ENCODE data around the gene ZEB2.

DNA sequence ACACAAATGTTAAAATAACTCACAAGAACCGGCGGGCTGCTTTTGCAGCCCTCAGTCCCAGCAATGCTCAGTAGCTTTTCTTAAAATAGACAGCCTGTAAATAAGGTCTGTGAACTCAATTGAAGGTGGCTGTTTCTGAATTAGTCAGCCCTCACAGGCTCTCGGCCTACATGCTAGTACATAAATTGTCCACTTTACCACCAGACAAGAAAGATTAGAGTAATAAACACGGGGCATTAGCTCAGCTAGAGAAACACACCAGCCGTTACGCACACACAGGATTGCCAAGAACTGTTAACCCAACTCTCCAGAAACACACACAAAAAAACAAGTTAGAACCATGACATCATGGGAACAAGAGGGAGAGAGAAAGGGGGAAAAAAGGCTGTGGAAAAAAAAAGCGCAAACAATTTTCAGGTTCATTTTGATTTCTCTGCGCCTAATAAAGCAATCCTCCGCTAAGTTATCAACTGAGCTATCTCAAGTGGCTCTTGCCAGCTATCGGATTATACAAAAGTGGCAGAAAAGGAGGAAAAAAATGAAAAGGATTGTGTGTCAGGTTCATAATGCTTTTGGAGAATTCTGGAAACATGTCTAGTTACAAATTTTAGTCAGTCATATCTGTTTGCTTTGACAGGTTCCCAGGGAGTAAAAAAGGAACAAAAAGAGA is 89.1 kb downstream of the ZEB2 start:
- TF ChIP-seq SP4 (CRISPR knock-in tag; IDR thresholded peaks at IDR 0.05) (no peak), MNT (IDR thresholded peaks at IDR 0.05) (no peak), CTCF (CRISPR knock-in tag; IDR thresholded peaks at IDR 0.05) (no peak), ZNF30 (CRISPR knock-in tag; IDR thresholded peaks at IDR 0.05) (no peak), U2AF2 (IDR thresholded peaks at IDR 0.05; ENCODE audit: low read depth, low read length) (no peak), RBM39 (IDR thresholded peaks at IDR 0.05; ENCODE audit: low read depth, low read length, poor library complexity, severe bottlenecking) (no peak), NAIF1 (CRISPR knock-in tag; IDR thresholded peaks at IDR 0.05; ENCODE audit: borderline replicate concordance) (no peak)

All from HepG2 (cell line).